ENCODE results near the gene CDYL.

Gene CDYL

GRCh38 chr6:4853782-4854511 lies 77.7 kb downstream of the CDYL start:
- Histone ChIP-seq H3K4me3 (ENCODE audit: low read depth, low read length, poor library complexity, severe bottlenecking) (no peak overlapping the region), H3K9ac (ENCODE audit: low read length) (no peak overlapping the region), H3K36me3 (ENCODE audit: insufficient read depth, low read length) (no peaks in the 10 kb centered on the region), H3K27me3 (ENCODE audit: insufficient read depth, low read length) (no peaks in the 10 kb centered on the region), H4K20me1 (ENCODE audit: insufficient read depth, low read length) (no peaks in the 10 kb centered on the region), H3K9me3 (ENCODE audit: low read length) (no peaks in the 10 kb centered on the region), H3K9me2 (ENCODE audit: low read depth, low read length) (no peaks in the 10 kb centered on the region), H3F3A (ENCODE audit: insufficient read depth, low read length) (no peaks in the 10 kb centered on the region), H3K4me1 (ENCODE audit: insufficient read depth, low read length, severe bottlenecking) (no peaks in the 10 kb centered on the region), H3K27ac (ENCODE audit: low read depth, low read length, poor library complexity, severe bottlenecking) (no peak overlapping the region), H2AFZ (ENCODE audit: low read length) (no peak overlapping the region), H3K79me2 (ENCODE audit: insufficient read depth, low read length) (no peaks in the 10 kb centered on the region), H3K4me2 (ENCODE audit: low read length) (no peak overlapping the region)
- TF ChIP-seq CTCF (IDR thresholded peaks at IDR 0.05; ENCODE audit: low read length) (no peak), EZH2 (IDR thresholded peaks at IDR 0.05; ENCODE audit: borderline replicate concordance, low read length) (no peak)

GRCh38 chr6:4856785-4857184 lies 80.6 kb downstream of the CDYL start:
- TF ChIP-seq CTCF (IDR thresholded peaks at IDR 0.05; ENCODE audit: low read length) (no peak), EZH2 (IDR thresholded peaks at IDR 0.05; ENCODE audit: borderline replicate concordance, low read length) (no peak)
- no peaks in the 10 kb centered on the region for H4K20me1 ChIP-seq (ENCODE audit: insufficient read depth, low read length)
- no peaks in the 10 kb centered on the region for H3K27me3 ChIP-seq (ENCODE audit: insufficient read depth, low read length)
- H2AFZ ChIP-seq (ENCODE audit: low read length), result no peak overlapping the region
- H3K9me3 ChIP-seq (ENCODE audit: low read length), result no peaks in the 10 kb centered on the region
- no peak overlapping the region for H3K4me2 ChIP-seq (ENCODE audit: low read length)
- no peak overlapping the region for H3K9ac ChIP-seq (ENCODE audit: low read length)
- no peaks in the 10 kb centered on the region for H3K36me3 ChIP-seq (ENCODE audit: insufficient read depth, low read length)
- no peaks in the 10 kb centered on the region for H3K4me1 ChIP-seq (ENCODE audit: insufficient read depth, low read length, severe bottlenecking)
- no peaks in the 10 kb centered on the region for H3K9me2 ChIP-seq (ENCODE audit: low read depth, low read length)
- no peaks in the 10 kb centered on the region for H3K79me2 ChIP-seq (ENCODE audit: insufficient read depth, low read length)
- no peak overlapping the region for H3K27ac ChIP-seq (ENCODE audit: low read depth, low read length, poor library complexity, severe bottlenecking)
- no peak overlapping the region for H3K4me3 ChIP-seq (ENCODE audit: low read depth, low read length, poor library complexity, severe bottlenecking)
- no peaks in the 10 kb centered on the region for H3F3A ChIP-seq (ENCODE audit: insufficient read depth, low read length)

GRCh38 chr6:4858194-4859015 lies 82.2 kb downstream of the CDYL start:
- TF ChIP-seq EZH2 (IDR thresholded peaks at IDR 0.05; ENCODE audit: borderline replicate concordance, low read length) (no peak), CTCF (IDR thresholded peaks at IDR 0.05; ENCODE audit: low read length) (no peak)
- no peaks in the 10 kb centered on the region for H3K36me3 ChIP-seq (ENCODE audit: insufficient read depth, low read length)
- H3K79me2 ChIP-seq (ENCODE audit: insufficient read depth, low read length), result no peaks in the 10 kb centered on the region
- no peaks in the 10 kb centered on the region for H3F3A ChIP-seq (ENCODE audit: insufficient read depth, low read length)
- no peak overlapping the region for H2AFZ ChIP-seq (ENCODE audit: low read length)
- no peaks in the 10 kb centered on the region for H3K27me3 ChIP-seq (ENCODE audit: insufficient read depth, low read length)
- no peak overlapping the region for H3K9ac ChIP-seq (ENCODE audit: low read length)
- H3K27ac ChIP-seq (ENCODE audit: low read depth, low read length, poor library complexity, severe bottlenecking), result no peak overlapping the region
- no peaks in the 10 kb centered on the region for H4K20me1 ChIP-seq (ENCODE audit: insufficient read depth, low read length)
- no peak overlapping the region for H3K4me3 ChIP-seq (ENCODE audit: low read depth, low read length, poor library complexity, severe bottlenecking)
- H3K4me2 ChIP-seq (ENCODE audit: low read length), result no peak overlapping the region
- no peaks in the 10 kb centered on the region for H3K9me2 ChIP-seq (ENCODE audit: low read depth, low read length)
- H3K9me3 ChIP-seq (ENCODE audit: low read length), result no peaks in the 10 kb centered on the region
- no peaks in the 10 kb centered on the region for H3K4me1 ChIP-seq (ENCODE audit: insufficient read depth, low read length, severe bottlenecking)
